Smooth muscle cell (in vitro differentiated cells): ENCODE measurements around the gene CCDC57. TPM values are rescaled to one million over a fixed set of nuclear protein-coding genes. Genes with fewer than 3 reads are reported as not detected.
"Not testable (repeated sequence)": the region's sequence is repeated elsewhere in the genome, so short reads cannot be mapped to it uniquely, and the experiment has no call there.

Experiments
- DNase-seq: peaks from one replicate; lab custom pipeline; 2025; ENCODE audit not compliant: unreplicated experiment; lab: John Stamatoyannopoulos, UW
- H2AFZ ChIP-seq: fragments of 200-600 bp; sonication (generic); 2 replicates; pipeline ENCODE4 v1.6.0; 2016; ENCODE audit warnings: antibody characterized with exemption, low read depth, mild to moderate bottlenecking
- H3F3A ChIP-seq: fragments of 200-600 bp; sonication (generic); 2 replicates; pipeline ENCODE4 v1.6.0; 2017; ENCODE audit warnings: antibody characterized with exemption, low read depth
- H3K27ac ChIP-seq: fragments of 200-600 bp; sonication (generic); 2 replicates; pipeline ENCODE4 v1.5.1; 2016; ENCODE audit warnings: low read depth, mild to moderate bottlenecking
- H3K27me3 ChIP-seq: fragments of 200-600 bp; sonication (generic); 2 replicates; pipeline ENCODE4 v1.6.1; 2016; ENCODE audit warnings: low read depth, mild to moderate bottlenecking
- H3K36me3 ChIP-seq: fragments of 200-600 bp; sonication (generic); 2 replicates; pipeline ENCODE4 v1.5.1; 2016; ENCODE audit warnings: low read depth
- H3K4me1 ChIP-seq: fragments of 200-600 bp; sonication (generic); 2 replicates; pipeline ENCODE4 v1.5.1; 2016; ENCODE audit warnings: low read depth
- H3K4me2 ChIP-seq: fragments of 200-600 bp; sonication (generic); 2 replicates; pipeline ENCODE4 v1.6.0; 2016; ENCODE audit warnings: mild to moderate bottlenecking
- H3K4me3 ChIP-seq: fragments of 200-600 bp; sonication (generic); 2 replicates; pipeline ENCODE4 v1.5.1; 2016; ENCODE audit warnings: mild to moderate bottlenecking
- H3K79me2 ChIP-seq: fragments of 200-600 bp; sonication (generic); 2 replicates; pipeline ENCODE4 v1.6.0; 2016; ENCODE audit warnings: low read depth, mild to moderate bottlenecking
- H3K9ac ChIP-seq: fragments of 200-600 bp; sonication (generic); 2 replicates; pipeline ENCODE4 v1.6.0; 2016; ENCODE audit warnings: low read depth
- H3K9me3 ChIP-seq: fragments of 200-600 bp; sonication (generic); replicated peaks from 2 replicates; pipeline ENCODE4 v1.5.1; 2016; ENCODE audit warnings: low read depth
- H4K20me1 ChIP-seq: fragments of 200-600 bp; sonication (generic); 2 replicates; pipeline ENCODE4 v1.6.0; 2016; ENCODE audit warnings: low read depth
- WGBS: methylation state at CpG from one replicate; pipeline ENCODE4 v1.1.7; 2016; ENCODE audit warnings: low lambda C conversion rate; 5-methylcytosine and 5-hydroxymethylcytosine counted together
- polyA plus RNA-seq: library from polyadenylated mRNA; unstranded; fragments of >200 nt; fragmentation: Nextera tagmentation; extraction: Ambion mirVana; gene quantifications from 2 replicates; pipeline ENCODE4 v1.2.1, GENCODE V29; 2016
- total RNA-seq: library from RNA; depleted of rRNA; stranded (reverse); fragments of >200 nt; gene quantifications from 2 replicates; pipeline ENCODE4 v1.2.3, GENCODE V29; 2014
- TF ChIP-seq, protein P1 (sequence below): fragments of 200-600 bp; sonication (generic); IDR thresholded peaks from 2 replicates; pipeline ENCODE4 v1.5.1; 2017; ENCODE audit warnings: borderline replicate concordance, mild to moderate bottlenecking, antibody characterized with exemption; ENCODE audit not compliant: insufficient read depth, poor library complexity, severe bottlenecking

The CCDC57 gene
- total and polyA plus RNA-seq, 2 experiments from 2014 or later = 18.3 to 23.1 TPM

DNA sequence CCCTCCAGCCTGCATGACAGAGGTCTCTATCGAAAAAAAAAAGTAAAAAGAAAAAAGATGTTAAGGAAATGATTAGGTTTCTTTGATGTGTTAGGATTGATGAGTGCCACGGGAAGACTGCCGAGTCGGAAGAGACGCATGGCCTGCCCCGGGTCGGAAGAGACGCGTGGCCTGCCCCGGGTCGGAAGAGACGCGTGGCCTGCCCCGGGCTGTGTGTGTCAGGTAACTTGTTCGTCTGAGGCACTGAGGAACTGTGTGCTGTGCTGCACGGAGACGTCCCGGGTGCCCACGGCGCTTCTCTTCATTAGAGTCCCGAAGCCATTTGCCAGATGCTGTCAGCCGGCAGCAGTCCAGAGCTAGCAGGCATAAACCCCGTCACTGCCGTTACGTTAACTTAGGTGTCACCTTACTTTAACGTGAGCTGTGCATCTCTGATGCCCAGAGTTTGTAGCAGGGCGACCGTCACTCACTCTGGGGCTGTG, 74.1 kb downstream of the CCDC57 start:
- no peak overlapping the region for H3K4me3 ChIP-seq
- 94% methylated on average over 28 of the region's 28 CpGs for WGBS
- H3K27me3 ChIP-seq = no peaks in the 10 kb centered on the region
- no peak for DNase-seq
- no peak overlapping the region for H2AFZ ChIP-seq
- TF ChIP-seq, protein P1, sequence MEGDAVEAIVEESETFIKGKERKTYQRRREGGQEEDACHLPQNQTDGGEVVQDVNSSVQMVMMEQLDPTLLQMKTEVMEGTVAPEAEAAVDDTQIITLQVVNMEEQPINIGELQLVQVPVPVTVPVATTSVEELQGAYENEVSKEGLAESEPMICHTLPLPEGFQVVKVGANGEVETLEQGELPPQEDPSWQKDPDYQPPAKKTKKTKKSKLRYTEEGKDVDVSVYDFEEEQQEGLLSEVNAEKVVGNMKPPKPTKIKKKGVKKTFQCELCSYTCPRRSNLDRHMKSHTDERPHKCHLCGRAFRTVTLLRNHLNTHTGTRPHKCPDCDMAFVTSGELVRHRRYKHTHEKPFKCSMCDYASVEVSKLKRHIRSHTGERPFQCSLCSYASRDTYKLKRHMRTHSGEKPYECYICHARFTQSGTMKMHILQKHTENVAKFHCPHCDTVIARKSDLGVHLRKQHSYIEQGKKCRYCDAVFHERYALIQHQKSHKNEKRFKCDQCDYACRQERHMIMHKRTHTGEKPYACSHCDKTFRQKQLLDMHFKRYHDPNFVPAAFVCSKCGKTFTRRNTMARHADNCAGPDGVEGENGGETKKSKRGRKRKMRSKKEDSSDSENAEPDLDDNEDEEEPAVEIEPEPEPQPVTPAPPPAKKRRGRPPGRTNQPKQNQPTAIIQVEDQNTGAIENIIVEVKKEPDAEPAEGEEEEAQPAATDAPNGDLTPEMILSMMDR = no peak
- no peak overlapping the region for H3K9ac ChIP-seq
- no peaks in the 10 kb centered on the region for H3K4me1 ChIP-seq
- no peaks in the 10 kb centered on the region for H4K20me1 ChIP-seq
- no peaks in the 10 kb centered on the region for H3K79me2 ChIP-seq
- no peaks in the 10 kb centered on the region for H3K36me3 ChIP-seq
- H3K27ac ChIP-seq = no peak overlapping the region
- H3K4me2 ChIP-seq = no peak overlapping the region
- H3F3A ChIP-seq = no peaks in the 10 kb centered on the region
- H3K9me3 ChIP-seq = no peaks in the 10 kb centered on the region

GRCh38 chr17:82134101-82134500, 78.5 kb downstream of the CCDC57 start:
- Histone ChIP-seq H3K4me3 (no peak overlapping the region), H3K4me2 (no peak overlapping the region), H3K9ac (no peak overlapping the region), H3K4me1 (no peaks in the 10 kb centered on the region), H3F3A (no peaks in the 10 kb centered on the region), H3K27me3 (no peaks in the 10 kb centered on the region), H3K9me3 (no peaks in the 10 kb centered on the region), H4K20me1 (no peaks in the 10 kb centered on the region), H3K27ac (peak overlapping the region; percentile 47), H2AFZ (no peak overlapping the region), H3K79me2 (no peaks in the 10 kb centered on the region), H3K36me3 (no peaks in the 10 kb centered on the region)
- TF ChIP-seq, protein P1 = no peak
- 96% methylated on average over 11 of the region's 11 CpGs for WGBS
- no peak for DNase-seq

GRCh38 chr17:82133166-82133953, 79.3 kb downstream of the CCDC57 start:
- not testable (repeated sequence) for H3K9ac ChIP-seq, H2AFZ ChIP-seq, H3K4me2 ChIP-seq, H3K79me2 ChIP-seq, H3K36me3 ChIP-seq, H3K9me3 ChIP-seq, H3F3A ChIP-seq, H3K4me1 ChIP-seq, H3K27me3 ChIP-seq, DNase-seq, H4K20me1 ChIP-seq, H3K4me3 ChIP-seq
- WGBS = 52% methylated on average over 8 of the region's 8 CpGs
- peak overlapping the region; percentile 47 for H3K27ac ChIP-seq

GRCh38 chr17:82129095-82129494, 83.5 kb downstream of the CCDC57 start:
- no peaks in the 10 kb centered on the region for H3K36me3 ChIP-seq
- H2AFZ ChIP-seq = no peak overlapping the region
- H3K79me2 ChIP-seq = no peaks in the 10 kb centered on the region
- no peaks in the 10 kb centered on the region for H3K27me3 ChIP-seq
- no peak for DNase-seq
- TF ChIP-seq, protein P1 = no peak
- H3K4me2 ChIP-seq = no peak overlapping the region
- no peak overlapping the region for H3K4me3 ChIP-seq
- H3K27ac ChIP-seq = no peak overlapping the region
- 97% methylated on average over 4 of the region's 4 CpGs for WGBS
- no peaks in the 10 kb centered on the region for H3K9me3 ChIP-seq
- no peaks in the 10 kb centered on the region for H4K20me1 ChIP-seq
- no peak overlapping the region for H3K9ac ChIP-seq
- no peaks in the 10 kb centered on the region for H3F3A ChIP-seq
- H3K4me1 ChIP-seq = no peaks in the 10 kb centered on the region
